GM10266 (cell line): ENCODE data around the gene IL1A.

Source experiments
- DNase-seq: peaks from one replicate; pipeline ENCODE4 v3.0.0; 2012; ENCODE audit errors: extremely low spot score
- CTCF ChIP-seq: IDR thresholded peaks from 2 replicates; pipeline ENCODE4 v1.5.1; 2012; ENCODE audit warnings: mild to moderate bottlenecking, low read depth; ENCODE audit not compliant: control insufficient read depth, insufficient read depth; ENCODE audit errors: missing control alignments

The IL1A gene

GRCh38 chr2:112809112-112809511 is 24.8 kb upstream of the IL1A start:
- no peak for TF ChIP-seq CTCF
- no peak for DNase-seq

- TF ChIP-seq CTCF: no peak
Measured at GRCh38 chr2:112807233-112807807, 23.0 kb upstream of the IL1A start.

GRCh38 chr2:112805542-112805941 is 21.2 kb upstream of the IL1A start:
- no peak for TF ChIP-seq CTCF
- peak; percentile 68 for DNase-seq

More at GRCh38 chr2:112807233-112807807, 23.0 kb upstream of the IL1A start:
- DNase-seq: no peak

GRCh38 chr2:112803691-112804521 is 19.6 kb upstream of the IL1A start:
- no peak for TF ChIP-seq CTCF
- DNase-seq: peak; percentile 17

- no peak for DNase-seq
- no peak for TF ChIP-seq CTCF
Measured at GRCh38 chr2:112800881-112801583, 16.7 kb upstream of the IL1A start.

GRCh38 chr2:112798979-112799975 is 15.0 kb upstream of the IL1A start:
- no peak for TF ChIP-seq CTCF

More at GRCh38 chr2:112798979-112799975, 15.0 kb upstream of the IL1A start:
- DNase-seq: no peak
